Activated B cell treated with CpG ODN at 0.5 μM for 24 hours (primary cell): ENCODE data around the gene GPI. TPM values are rescaled to one million over a fixed set of nuclear protein-coding genes. Genes with fewer than 3 reads are reported as not detected.

Source experiments
- ATAC-seq: fragments of 200-7000 bp; cut with Tn5 transposase; one replicate; pipeline ENCODE4 v1.10.0; 2021; ENCODE audit warnings: low read depth, mild to moderate bottlenecking, moderate library complexity
- CTCF ChIA-PET: fragments of 350-600 bp; sonication (Branson Sonifier 250); formaldehyde crosslinking; loops from one replicate; lab custom pipeline; 2021; ENCODE audit warnings: antibody characterized with exemption; lab: Charles Lee
- POLR2A ChIA-PET: fragments of 350-600 bp; sonication (Branson Sonifier 250); formaldehyde crosslinking; loops from one replicate; lab custom pipeline; 2021; ENCODE audit warnings: antibody characterized with exemption; lab: Charles Lee
- DNase-seq: peaks from one replicate; pipeline ENCODE4 v3.0.0; 2022
- H3K27ac Mint-ChIP-seq: one replicate; pipeline ENCODE4 v1.8.0; 2020; ENCODE audit warnings: mixed read lengths
- H3K27me3 Mint-ChIP-seq: one replicate; pipeline ENCODE4 v1.8.0; 2021; ENCODE audit warnings: mixed read lengths
- H3K36me3 Mint-ChIP-seq: one replicate; pipeline ENCODE4 v1.8.0; 2021; ENCODE audit warnings: low read depth, mixed read lengths
- H3K4me1 Mint-ChIP-seq: one replicate; pipeline ENCODE4 v1.8.0; 2021; ENCODE audit warnings: mixed read lengths
- H3K4me3 Mint-ChIP-seq: one replicate; pipeline ENCODE4 v1.8.0; 2020; ENCODE audit warnings: mild to moderate bottlenecking, mixed read lengths
- H3K9me3 Mint-ChIP-seq: one replicate; pipeline ENCODE4 v1.8.0; 2020; ENCODE audit warnings: mixed read lengths
- CTCF ChIP-seq: fragments of 200-600 bp; IDR thresholded peaks from one replicate; pipeline ENCODE4 v1.8.0; 2022; ENCODE audit warnings: antibody characterized with exemption, mild to moderate bottlenecking
- intact Hi-C: fragments of 100-400 bp; cut with micrococcal nuclease; formaldehyde crosslinking; loops from one replicate; pipeline ENCODE4 v1.15.1; 2024
- total RNA-seq: library from RNA; stranded (reverse); gene quantifications from 2 replicates; pipeline ENCODE4 v1.2.3, GENCODE V29; 2022

The GPI gene
- total RNA-seq, 1 donor from 2014 or later = 144 TPM

GRCh38 chr19:34323433-34324204, 41.4 kb upstream of the GPI start:
- no peak for TF ChIP-seq CTCF
- Mint-ChIP-seq H3K27ac (peak overlapping the region; percentile 14), H3K27me3 (no peaks in the 10 kb centered on the region), H3K36me3 (peaks cover 66% of the 10 kb centered on the region), H3K9me3 (no peaks in the 10 kb centered on the region), H3K4me3 (no peak overlapping the region), H3K4me1 (peaks cover 5% of the 10 kb centered on the region)
- DNase-seq (no peak), ATAC-seq (no peak)
- intact Hi-C loops = no loop called here
- POLR2A ChIA-PET = interaction anchor here (0.7 kb wide), 1 partner anchor 10 kb away, joined by 4 read pairs; no protein-coding TSS in a partner anchor
- CTCF ChIA-PET = no interaction called here

- ChIA-PET CTCF (interaction anchor here (1.2 kb wide), 1 partner anchor 11 kb away, joined by 3 read pairs; no protein-coding TSS in a partner anchor), POLR2A (interaction anchor here (0.7 kb wide), 1 partner anchor 11 kb away, joined by 4 read pairs; no protein-coding TSS in a partner anchor)
- H3K36me3 Mint-ChIP-seq = peaks cover 73% of the 10 kb centered on the region
- H3K27ac Mint-ChIP-seq = no peak overlapping the region
- no peak for DNase-seq
- no peak for TF ChIP-seq CTCF
- no peak overlapping the region for H3K4me3 Mint-ChIP-seq
- no peaks in the 10 kb centered on the region for H3K27me3 Mint-ChIP-seq
- no peak for ATAC-seq
- H3K9me3 Mint-ChIP-seq = no peaks in the 10 kb centered on the region
- intact Hi-C loops = no loop called here
- peaks cover 1% of the 10 kb centered on the region for H3K4me1 Mint-ChIP-seq
Observed at GRCh38 chr19:34324320-34324719, 40.7 kb upstream of the GPI start.

- Mint-ChIP-seq H3K4me3 (no peak overlapping the region), H3K9me3 (no peaks in the 10 kb centered on the region), H3K4me1 (peaks cover 1% of the 10 kb centered on the region), H3K36me3 (peaks cover 72% of the 10 kb centered on the region), H3K27me3 (no peaks in the 10 kb centered on the region), H3K27ac (no peak overlapping the region)
- TF ChIP-seq CTCF = no peak
- POLR2A ChIA-PET = no interaction called here
- intact Hi-C loops = no loop called here
- CTCF ChIA-PET = interaction anchor here (1.2 kb wide), 1 partner anchor 10 kb away, joined by 3 read pairs; no protein-coding TSS in a partner anchor
- no peak for DNase-seq
- ATAC-seq = no peak
Observed at GRCh38 chr19:34325181-34325580, 39.8 kb upstream of the GPI start.

GRCh38 chr19:34325981-34326787, 38.8 kb upstream of the GPI start:
- no peak for TF ChIP-seq CTCF
- no peaks in the 10 kb centered on the region for H3K9me3 Mint-ChIP-seq
- H3K4me1 Mint-ChIP-seq = peaks cover 1% of the 10 kb centered on the region
- no peak overlapping the region for H3K4me3 Mint-ChIP-seq
- CTCF ChIA-PET = interaction anchor here (1.0 to 1.1 kb wide), 2 partner anchors 10 to 12 kb away, joined by 3 read pairs; no protein-coding TSS in a partner anchor
- no peaks in the 10 kb centered on the region for H3K27me3 Mint-ChIP-seq
- ATAC-seq = no peak
- POLR2A ChIA-PET = no interaction called here
- no peak overlapping the region for H3K27ac Mint-ChIP-seq
- H3K36me3 Mint-ChIP-seq = peaks cover 72% of the 10 kb centered on the region
- DNase-seq = no peak
- intact Hi-C loops = no loop called here

- H3K27ac Mint-ChIP-seq = no peak overlapping the region
- no peaks in the 10 kb centered on the region for H3K27me3 Mint-ChIP-seq
- POLR2A ChIA-PET = interaction anchor here (0.7 kb wide), 1 partner anchor 16 kb away, joined by 3 read pairs; no protein-coding TSS in a partner anchor
Observed at GRCh38 chr19:34327851-34328250, 37.1 kb upstream of the GPI start.

More at GRCh38 chr19:34327851-34328250, 37.1 kb upstream of the GPI start:
- Mint-ChIP-seq H3K4me3 (no peak overlapping the region), H3K9me3 (no peaks in the 10 kb centered on the region), H3K4me1 (peaks cover 1% of the 10 kb centered on the region), H3K36me3 (peaks cover 76% of the 10 kb centered on the region)
- ATAC-seq = no peak
- no peak for DNase-seq
- no peak for TF ChIP-seq CTCF
- CTCF ChIA-PET = no interaction called here
- intact Hi-C loops = no loop called here
